Measurements from ENCODE around the gene ESPNL. TPM values are rescaled to one million over a fixed set of nuclear protein-coding genes. Genes with fewer than 3 reads are reported as not detected.

Gene ESPNL
- total and polyA plus RNA-seq, 9 donors = 0.11 to 12.9 (median 0.61) TPM

DNA sequence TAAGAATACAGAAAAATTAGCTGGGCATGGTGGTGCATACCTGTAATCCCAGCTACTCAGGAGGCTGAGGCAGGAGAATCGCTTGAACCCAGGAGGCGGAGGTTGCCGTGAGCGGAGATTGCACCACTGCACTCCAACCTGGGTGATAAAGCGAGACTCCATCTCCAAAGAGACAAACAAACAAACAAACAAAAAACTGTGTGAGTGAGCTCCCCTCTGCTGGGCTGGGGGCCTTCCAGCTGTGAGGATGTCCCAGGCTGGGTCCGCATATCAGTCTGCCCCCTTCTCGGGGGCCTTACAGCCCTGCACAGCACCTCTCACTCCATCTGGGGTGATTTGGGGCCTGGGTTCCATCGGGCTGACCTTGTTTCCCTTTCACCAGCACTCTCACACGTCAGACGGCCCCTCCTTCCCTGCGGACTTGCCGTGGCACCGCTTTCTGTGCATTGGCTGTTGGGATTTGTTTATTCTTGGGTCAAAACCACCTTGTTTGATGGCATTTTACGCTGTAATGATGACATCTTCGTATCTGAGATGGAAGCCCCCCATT is 35.5 kb downstream of the ESPNL start:
- Histone ChIP-seq H3K36me3 (no peaks in the 10 kb centered on the region), H3K4me1 (ENCODE audit: insufficient read depth) (no peaks in the 10 kb centered on the region), H3K9me3 (no peaks in the 10 kb centered on the region), H3K27me3 (no peaks in the 10 kb centered on the region), H3K27ac (no peak overlapping the region), H3K4me3 (no peak overlapping the region)
- TF ChIP-seq POLR2A (IDR thresholded peaks at IDR 0.05) = no peak
- no peak for TF ChIP-seq CTCF (IDR thresholded peaks at IDR 0.05)
- TF ChIP-seq EP300 (IDR thresholded peaks at IDR 0.05) = no peak
- intact Hi-C loops (cut with DNase I) = no loop called here
- DNase-seq = no peak
- 75 to 81% (median 81%) methylated on average over 15 of the region's 15 CpGs for WGBS, 3 donors

DNA sequence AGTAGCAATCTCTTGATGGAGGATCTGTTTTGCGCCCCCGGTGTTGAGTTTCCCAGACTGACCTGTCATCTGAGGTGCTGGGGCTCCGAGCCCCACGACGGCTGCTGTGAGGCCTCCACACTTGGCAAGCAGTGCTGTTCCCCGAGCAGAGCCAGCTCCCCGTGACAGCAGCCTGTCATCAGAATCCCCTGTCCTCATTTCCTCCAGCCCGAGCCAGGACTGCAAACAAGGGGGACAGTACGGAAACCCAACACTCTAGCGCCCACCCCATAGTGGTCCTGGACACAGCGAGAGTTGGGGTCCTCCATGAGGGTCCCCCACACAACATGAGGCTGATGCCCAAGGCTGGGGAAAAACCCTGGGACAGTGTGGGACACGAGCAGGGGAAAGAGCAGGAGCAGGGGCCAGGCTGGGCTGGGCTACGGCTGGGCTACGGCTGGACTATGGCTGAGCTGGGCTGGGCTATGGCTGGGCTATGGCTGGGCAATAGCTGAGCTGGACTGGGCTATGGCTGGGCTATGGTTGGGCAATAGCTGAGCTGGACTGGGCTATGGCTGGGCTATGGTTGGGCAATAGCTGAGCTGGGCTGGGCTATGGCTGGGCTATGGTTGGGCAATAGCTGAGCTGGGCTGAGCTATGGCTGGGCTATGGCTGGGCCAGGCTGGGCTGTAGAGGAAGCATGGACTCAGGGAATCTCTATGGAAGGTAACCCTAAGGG is 36.8 kb downstream of the ESPNL start:
- H3K27ac ChIP-seq = no peak overlapping the region
- TF ChIP-seq POLR2A (IDR thresholded peaks at IDR 0.05) (no peak), CTCF (IDR thresholded peaks at IDR 0.05) (no peak), EP300 (IDR thresholded peaks at IDR 0.05) (no peak)
- DNase-seq = no peak
- no peaks in the 10 kb centered on the region for H3K27me3 ChIP-seq
- no peaks in the 10 kb centered on the region for H3K4me1 ChIP-seq (ENCODE audit: insufficient read depth)
- no peaks in the 10 kb centered on the region for H3K9me3 ChIP-seq
- intact Hi-C loops (cut with DNase I) = no loop called here
- no peaks in the 10 kb centered on the region for H3K36me3 ChIP-seq
- H3K4me3 ChIP-seq = no peak overlapping the region
- 56 to 62% (median 61%) methylated on average over 14 of the region's 14 CpGs for WGBS, 3 donors

DNA sequence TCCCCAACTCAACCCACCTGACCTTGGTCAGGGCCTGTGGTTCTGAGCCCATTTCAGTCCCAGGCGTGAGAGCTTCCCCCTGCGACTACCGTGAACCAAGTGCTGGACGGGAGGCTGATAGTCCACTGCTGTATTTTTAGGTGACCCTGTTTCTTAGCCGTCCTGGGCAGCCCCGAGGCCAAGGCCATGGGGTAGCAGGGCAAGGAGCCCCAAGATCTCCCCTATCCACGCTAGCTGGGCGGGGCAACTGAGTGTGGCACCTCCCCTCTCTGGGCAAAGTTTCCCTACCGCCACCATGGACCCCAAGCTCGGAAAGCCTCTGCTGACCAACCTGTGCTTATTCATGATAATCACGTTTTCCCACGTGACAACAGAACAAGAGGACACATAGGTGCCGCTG is 37.7 kb downstream of the ESPNL start:
- Histone ChIP-seq H3K27ac (no peak overlapping the region), H3K4me3 (no peak overlapping the region), H3K9me3 (no peaks in the 10 kb centered on the region), H3K27me3 (no peaks in the 10 kb centered on the region), H3K4me1 (ENCODE audit: insufficient read depth) (no peaks in the 10 kb centered on the region), H3K36me3 (no peaks in the 10 kb centered on the region)
- intact Hi-C loops (cut with DNase I) = no loop called here
- 86 to 95% (median 88%) methylated on average over 13 of the region's 13 CpGs for WGBS, 3 donors
- TF ChIP-seq POLR2A (IDR thresholded peaks at IDR 0.05) (no peak), EP300 (IDR thresholded peaks at IDR 0.05) (no peak), CTCF (IDR thresholded peaks at IDR 0.05) (no peak)
- DNase-seq = no peak

- intact Hi-C loops (cut with DNase I) = no loop called here
- no peaks in the 10 kb centered on the region for H3K27me3 ChIP-seq
- no peaks in the 10 kb centered on the region for H3K36me3 ChIP-seq
- DNase-seq = no peak
- no peak for TF ChIP-seq CTCF (IDR thresholded peaks at IDR 0.05)
- 55 to 66% (median 62%) methylated on average over 20 to 22 of the region's 22 CpGs for WGBS, 3 donors
- no peaks in the 10 kb centered on the region for H3K4me1 ChIP-seq (ENCODE audit: insufficient read depth)
- no peak within 1 kb of the TSS for H3K4me3 ChIP-seq
- no peak within 1 kb of the TSS for H3K27ac ChIP-seq
- no peaks in the 10 kb centered on the region for H3K9me3 ChIP-seq
Measured at GRCh38 chr2:238138331-238139195, 38.4 kb downstream of the ESPNL start, which contains the start of gene KLHL30. KLHL30 (plus strand) TSS chr2:238138668; CDS start chr2:238140755, 2,087 bp downstream.
